Hematopoietic multipotent progenitor cell treated with erythropoietin and hydrocortisone succinate and interleukin-3 and kit ligand, for 6 days (in vitro differentiated cells): ENCODE data around the gene EVX1.

ENCODE experiments used
- DNase-seq: peaks from one replicate; pipeline ENCODE4 v3.0.0-alpha.2; 2015

EVX1 gene

GRCh38 chr7:27242555-27243339 is at the start of gene EVX1:
Gene EVX1 (plus strand): TSS chr7:27242802. CDS start chr7:27243031, 229 bp downstream.
- DNase-seq: no peak

GRCh38 chr7:27193335-27194001 is 49.1 kb upstream of the EVX1 start:
- DNase-seq: no peak

- DNase-seq: no peak
Measured at GRCh38 chr7:27194002-27194352, 48.6 kb upstream of the EVX1 start.

GRCh38 chr7:27194686-27195379 is 47.8 kb upstream of the EVX1 start:
- DNase-seq: no peak

- peak; percentile 91 for DNase-seq
Measured at GRCh38 chr7:27196287-27196767, 46.3 kb upstream of the EVX1 start.

- no peak for DNase-seq
Measured at GRCh38 chr7:27197137-27198042, 45.2 kb upstream of the EVX1 start.

GRCh38 chr7:27198138-27198841 is 44.3 kb upstream of the EVX1 start:
- DNase-seq: no peak

- DNase-seq: no peak
Measured at GRCh38 chr7:27198871-27199801, 43.5 kb upstream of the EVX1 start.

- DNase-seq: peak; percentile 48
Measured at GRCh38 chr7:27199849-27200760, 42.5 kb upstream of the EVX1 start, which contains the start of gene HOXA13. Gene HOXA13 (minus strand): TSS chr7:27200091. CDS start chr7:27200077, 14 bp downstream.

- peak; percentile 50 for DNase-seq
Measured at GRCh38 chr7:27200761-27201579, 41.6 kb upstream of the EVX1 start.

GRCh38 chr7:27201580-27202017 is 41.0 kb upstream of the EVX1 start:
- no peak for DNase-seq

GRCh38 chr7:27202018-27202861 is 40.4 kb upstream of the EVX1 start:
- DNase-seq: no peak

- no peak for DNase-seq
Measured at GRCh38 chr7:27202862-27203134, 39.8 kb upstream of the EVX1 start.

- no peak for DNase-seq
Measured at GRCh38 chr7:27203365-27203953, 39.1 kb upstream of the EVX1 start.

GRCh38 chr7:27203964-27204594 is 38.5 kb upstream of the EVX1 start:
- DNase-seq: no peak

- no peak for DNase-seq
Measured at GRCh38 chr7:27204851-27205322, 37.7 kb upstream of the EVX1 start.
